BE2C (cell line): ENCODE results near the gene EIF1.

ENCODE experiments used
- DNase-seq: peaks from one replicate; pipeline ENCODE4 v3.0.0-alpha.2; 2020
- H3K27me3 ChIP-seq: fragments of 250-450 bp; sonication (Bioruptor Pico); 2 replicates; pipeline ENCODE4 v1.5.1; 2020; ENCODE audit warnings: mild to moderate bottlenecking
- H3K36me3 ChIP-seq: fragments of 250-450 bp; sonication (Bioruptor Pico); 2 replicates; pipeline ENCODE4 v1.5.1; 2020; ENCODE audit warnings: mild to moderate bottlenecking
- H3K4me1 ChIP-seq: fragments of 250-450 bp; sonication (Bioruptor Pico); 2 replicates; pipeline ENCODE4 v1.5.1; 2020
- H3K4me3 ChIP-seq: 2 replicates; pipeline ENCODE4 v1.5.1; 2011; ENCODE audit warnings: low read depth, low read length
- H3K9me3 ChIP-seq: fragments of 250-450 bp; sonication (Bioruptor Pico); 2 replicates; pipeline ENCODE4 v1.5.1; 2020
- TF ChIP-seq, protein P1 (sequence below): IDR thresholded peaks from 2 replicates; pipeline ENCODE4 v1.5.1; 2012; ENCODE audit warnings: mild to moderate bottlenecking, low read depth, low read length

EIF1 gene

DNA sequence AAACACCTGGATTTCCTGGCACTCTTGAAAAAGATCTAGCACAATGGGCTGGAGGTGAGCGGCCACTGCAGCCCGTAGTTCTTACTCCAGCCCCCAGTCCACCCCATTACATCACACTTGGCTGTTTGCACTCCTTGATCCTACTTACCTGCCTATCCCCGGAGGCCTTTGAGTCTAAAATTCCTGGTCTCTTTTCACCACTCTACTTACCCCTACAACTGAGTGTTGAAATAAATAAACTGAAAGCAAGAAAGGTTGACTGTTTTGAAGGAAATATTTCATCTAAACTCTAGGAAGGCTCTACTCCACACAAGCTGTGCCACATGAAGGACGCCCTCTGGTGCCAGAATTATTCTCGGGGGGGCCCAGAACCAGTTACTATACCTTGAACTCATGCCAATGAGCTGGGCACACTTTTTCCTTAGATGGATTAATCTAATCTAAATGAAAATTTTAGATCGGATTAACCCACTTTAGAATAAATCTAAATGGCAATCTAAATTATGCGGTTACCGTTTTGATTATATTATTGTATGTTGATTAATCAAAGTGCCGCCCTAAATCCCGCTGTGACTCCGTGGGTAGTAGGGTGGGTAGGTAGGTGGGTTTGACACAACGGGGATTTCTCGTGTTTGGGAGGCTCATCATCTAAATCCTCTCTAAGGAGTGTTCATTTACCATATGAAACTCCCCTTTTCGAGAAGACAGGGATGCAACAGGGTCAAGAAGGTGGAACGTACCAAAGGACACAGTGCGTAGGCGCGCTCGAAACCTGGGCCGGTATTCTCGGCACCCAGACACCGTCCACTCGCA lies 651 bp upstream of the EIF1 start:
- Histone ChIP-seq H3K4me1 (peaks cover 11% of the 10 kb centered on the region), H3K36me3 (peaks cover 40% of the 10 kb centered on the region), H3K27me3 (no peaks in the 10 kb centered on the region), H3K9me3 (no peaks in the 10 kb centered on the region), H3K4me3 (peak overlapping the region; percentile 78)
- peak; percentile 60 for DNase-seq
- TF ChIP-seq, protein P1, sequence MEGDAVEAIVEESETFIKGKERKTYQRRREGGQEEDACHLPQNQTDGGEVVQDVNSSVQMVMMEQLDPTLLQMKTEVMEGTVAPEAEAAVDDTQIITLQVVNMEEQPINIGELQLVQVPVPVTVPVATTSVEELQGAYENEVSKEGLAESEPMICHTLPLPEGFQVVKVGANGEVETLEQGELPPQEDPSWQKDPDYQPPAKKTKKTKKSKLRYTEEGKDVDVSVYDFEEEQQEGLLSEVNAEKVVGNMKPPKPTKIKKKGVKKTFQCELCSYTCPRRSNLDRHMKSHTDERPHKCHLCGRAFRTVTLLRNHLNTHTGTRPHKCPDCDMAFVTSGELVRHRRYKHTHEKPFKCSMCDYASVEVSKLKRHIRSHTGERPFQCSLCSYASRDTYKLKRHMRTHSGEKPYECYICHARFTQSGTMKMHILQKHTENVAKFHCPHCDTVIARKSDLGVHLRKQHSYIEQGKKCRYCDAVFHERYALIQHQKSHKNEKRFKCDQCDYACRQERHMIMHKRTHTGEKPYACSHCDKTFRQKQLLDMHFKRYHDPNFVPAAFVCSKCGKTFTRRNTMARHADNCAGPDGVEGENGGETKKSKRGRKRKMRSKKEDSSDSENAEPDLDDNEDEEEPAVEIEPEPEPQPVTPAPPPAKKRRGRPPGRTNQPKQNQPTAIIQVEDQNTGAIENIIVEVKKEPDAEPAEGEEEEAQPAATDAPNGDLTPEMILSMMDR = peak; percentile 49

DNA sequence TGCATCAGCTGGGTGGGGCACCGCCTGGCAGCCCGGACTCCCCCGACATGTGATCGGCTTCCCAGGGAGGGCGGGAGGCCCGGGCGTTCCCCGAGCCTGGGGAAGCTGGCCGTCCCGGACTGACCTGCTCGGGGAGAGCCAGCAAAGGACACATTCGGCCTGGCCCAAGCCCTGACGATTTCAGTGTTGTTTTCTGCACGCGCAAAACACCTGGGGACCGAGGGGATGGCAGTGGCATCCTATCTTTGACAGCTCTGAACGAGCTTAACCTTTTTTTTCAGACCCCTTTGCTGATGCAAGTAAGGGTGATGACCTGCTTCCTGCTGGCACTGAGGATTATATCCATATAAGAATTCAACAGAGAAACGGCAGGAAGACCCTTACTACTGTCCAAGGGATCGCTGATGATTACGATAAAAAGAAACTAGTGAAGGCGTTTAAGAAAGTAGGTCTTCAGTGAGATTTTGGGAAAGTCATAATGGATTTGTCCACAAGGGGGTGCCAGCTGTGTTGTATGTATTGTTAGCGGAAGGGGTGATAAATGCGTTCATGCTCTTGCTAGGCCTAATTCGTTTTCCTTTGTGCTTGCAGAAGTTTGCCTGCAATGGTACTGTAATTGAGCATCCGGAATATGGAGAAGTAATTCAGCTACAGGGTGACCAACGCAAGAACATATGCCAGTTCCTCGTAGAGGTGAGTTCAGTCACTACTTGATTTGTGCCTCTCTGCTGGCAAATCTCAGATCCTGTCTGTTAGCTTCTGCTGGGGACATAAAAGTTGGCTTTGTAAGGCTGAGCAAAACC lies 1.0 kb downstream of the EIF1 start:
- Histone ChIP-seq H3K27me3 (no peaks in the 10 kb centered on the region), H3K4me1 (no peaks in the 10 kb centered on the region; the same call in 1 of the 2 replicates), H3K4me3 (peak overlapping the region; percentile 99), H3K9me3 (no peaks in the 10 kb centered on the region), H3K36me3 (peaks cover 50% of the 10 kb centered on the region)
- peak; percentile 59 for DNase-seq
- TF ChIP-seq, protein P1 = peak; percentile 80

DNA sequence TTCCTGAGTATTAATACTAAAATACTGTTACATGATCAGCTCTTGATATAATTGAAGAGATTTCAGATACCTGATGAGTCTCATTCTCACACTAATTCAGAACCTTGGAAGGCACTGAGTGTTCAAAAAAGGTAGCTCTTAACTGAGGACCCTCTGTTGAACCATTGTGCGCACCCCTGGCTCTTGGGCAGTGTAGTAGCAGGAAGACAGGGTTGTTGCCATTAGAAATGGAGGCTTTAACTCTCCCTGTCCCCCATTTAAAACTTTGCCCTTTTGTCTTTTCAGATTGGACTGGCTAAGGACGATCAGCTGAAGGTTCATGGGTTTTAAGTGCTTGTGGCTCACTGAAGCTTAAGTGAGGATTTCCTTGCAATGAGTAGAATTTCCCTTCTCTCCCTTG lies 1.8 kb downstream of the EIF1 start:
- TF ChIP-seq, protein P1 = no peak
- peaks cover 53% of the 10 kb centered on the region for H3K36me3 ChIP-seq

DNA sequence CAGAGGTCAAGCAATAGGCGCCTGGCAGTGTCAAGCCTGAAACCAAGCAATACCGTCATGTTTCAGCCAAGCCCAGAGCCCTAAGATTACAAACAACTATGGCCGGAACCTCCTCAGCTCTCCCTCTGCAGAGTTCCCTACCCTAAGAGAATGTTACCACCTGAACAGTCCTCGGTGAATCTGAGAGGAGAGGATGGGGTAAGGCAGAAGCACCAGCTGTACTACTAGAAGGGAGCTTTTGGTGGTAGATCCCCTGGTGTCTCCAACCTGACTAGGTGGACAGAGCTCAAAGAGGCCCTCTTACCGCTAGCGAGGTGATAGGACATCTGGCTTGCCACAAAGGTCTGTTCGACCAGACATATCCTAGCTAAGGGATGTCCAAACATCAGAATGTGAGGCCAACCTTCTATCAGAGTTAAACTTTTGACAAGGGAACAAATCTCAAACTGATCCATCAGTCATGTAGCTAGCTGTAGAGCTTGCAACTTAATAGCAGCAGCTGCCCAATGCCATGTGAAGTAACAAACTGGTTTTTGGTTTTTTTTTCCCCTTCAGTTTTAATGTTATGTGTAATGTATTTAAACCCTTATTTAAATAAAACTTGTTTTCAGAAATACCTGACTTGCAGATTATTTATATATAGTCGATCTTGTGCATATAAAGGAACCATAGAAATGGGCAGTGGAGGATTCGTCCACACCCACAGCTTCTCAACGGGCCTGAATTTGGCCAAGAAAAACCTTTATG lies 2.5 kb downstream of the EIF1 start:
- TF ChIP-seq, protein P1 = no peak
- no peaks in the 10 kb centered on the region for H3K27me3 ChIP-seq
- DNase-seq = no peak
- H3K9me3 ChIP-seq = no peaks in the 10 kb centered on the region
- H3K4me3 ChIP-seq = no peak overlapping the region; the same call in 1 of the 2 replicates
- no peaks in the 10 kb centered on the region; the same call in 1 of the 2 replicates for H3K4me1 ChIP-seq
- H3K36me3 ChIP-seq = peaks cover 53% of the 10 kb centered on the region

More for the DNA sequence above, 1.8 kb downstream of the EIF1 start:
- Histone ChIP-seq H3K9me3 (no peaks in the 10 kb centered on the region), H3K27me3 (no peaks in the 10 kb centered on the region), H3K4me3 (peak overlapping the region; percentile 99), H3K4me1 (no peaks in the 10 kb centered on the region; the same call in 1 of the 2 replicates)
- DNase-seq = no peak

DNA sequence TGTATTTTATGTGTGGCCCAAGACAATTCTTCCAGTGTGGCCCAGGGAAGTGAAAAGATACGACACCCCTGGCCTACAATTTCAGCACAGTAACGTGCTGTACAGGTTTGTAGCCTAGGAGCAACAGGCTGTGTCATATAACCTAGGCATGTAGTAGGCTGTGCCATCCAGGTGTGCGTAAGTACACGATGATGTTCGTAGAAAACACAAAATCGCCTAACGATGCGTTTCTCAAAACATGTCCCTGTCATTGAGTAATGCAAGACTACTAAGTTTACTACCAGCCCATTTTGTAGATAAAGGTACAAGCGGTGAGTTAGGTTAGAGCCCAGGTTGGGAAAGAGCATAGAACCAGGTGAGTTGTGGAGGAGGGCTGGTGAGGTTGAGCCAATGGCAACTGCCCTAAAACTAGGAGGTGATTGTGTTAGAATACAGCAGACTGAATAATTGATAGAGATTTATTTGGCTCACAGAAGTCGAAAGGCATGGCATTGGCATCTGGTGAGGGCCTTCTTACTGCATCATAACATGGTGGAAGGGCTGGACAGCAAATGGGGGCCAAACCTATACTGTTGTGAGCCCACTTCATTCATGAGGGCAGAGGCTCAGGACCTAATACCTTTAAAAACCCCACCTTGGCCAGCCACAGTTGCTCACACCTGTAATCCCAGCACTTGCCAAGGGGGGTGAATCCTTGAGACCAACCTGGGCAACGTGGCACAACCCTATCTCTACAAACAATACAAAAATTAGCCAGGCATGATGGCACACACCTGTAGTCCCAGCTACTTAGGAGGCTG lies 4.2 kb downstream of the EIF1 start:
- Histone ChIP-seq H3K27me3 (no peaks in the 10 kb centered on the region), H3K4me1 (no peaks in the 10 kb centered on the region; the same call in 1 of the 2 replicates), H3K36me3 (peaks cover 53% of the 10 kb centered on the region), H3K9me3 (no peaks in the 10 kb centered on the region), H3K4me3 (no peak overlapping the region)
- DNase-seq = no peak
- TF ChIP-seq, protein P1 = no peak
